ENCODE results near the gene CA10.

GRCh38 chr17:51734976-51735375, 423.5 kb downstream of the CA10 start:
- TF ChIP-seq EZH2 (IDR thresholded peaks at IDR 0.05; ENCODE audit: borderline replicate concordance, insufficient read depth, low read depth, low read length, poor library complexity, severe bottlenecking) (no peak), CTCF (IDR thresholded peaks at IDR 0.05) (no peak)
